Calu3 (cell line): Measurements from ENCODE around the gene CAPN11. TPM values are rescaled to one million over a fixed set of nuclear protein-coding genes. Genes with fewer than 3 reads are reported as not detected.

ENCODE experiments used
- BruUV-seq: library from RNA; stranded (reverse); fragments of 400-500 nt; replicated peaks from 2 replicates; lab custom pipeline; 2021; lab: Mats Ljungman, UMichigan
- CTCF ChIA-PET: fragments of 300-600 bp; sonication (Branson Sonifier 250); formaldehyde crosslinking; loops from one replicate; lab custom pipeline; 2022; ENCODE audit warnings: antibody characterized with exemption; lab: Charles Lee
- DNase-seq: peaks from one replicate; pipeline ENCODE4 v3.0.0; 2022
- H3K27ac Mint-ChIP-seq: one replicate; pipeline ENCODE4 v1.8.0; 2022; ENCODE audit warnings: mixed read lengths; ENCODE audit not compliant: unreplicated experiment
- H3K27me3 Mint-ChIP-seq: one replicate; pipeline ENCODE4 v1.8.0; 2022; ENCODE audit warnings: mixed read lengths; ENCODE audit not compliant: unreplicated experiment
- H3K36me3 Mint-ChIP-seq: one replicate; pipeline ENCODE4 v1.8.0; 2022; ENCODE audit warnings: mild to moderate bottlenecking, moderate library complexity, mixed read lengths; ENCODE audit not compliant: insufficient read depth, unreplicated experiment
- H3K4me1 Mint-ChIP-seq: one replicate; pipeline ENCODE4 v1.8.0; 2022; ENCODE audit warnings: mild to moderate bottlenecking, low read depth, mixed read lengths; ENCODE audit not compliant: unreplicated experiment
- H3K4me3 Mint-ChIP-seq: one replicate; pipeline ENCODE4 v1.8.0; 2022; ENCODE audit warnings: mild to moderate bottlenecking, low read depth, moderate library complexity, mixed read lengths; ENCODE audit not compliant: unreplicated experiment
- H3K9me3 Mint-ChIP-seq: one replicate; pipeline ENCODE4 v1.8.0; 2022; ENCODE audit warnings: low read depth, mixed read lengths; ENCODE audit not compliant: unreplicated experiment
- intact Hi-C: fragments of 100-400 bp; cut with micrococcal nuclease; formaldehyde crosslinking; loops from one replicate; pipeline ENCODE4 v1.10.0; 2022; ENCODE audit not compliant: unreplicated experiment
- total RNA-seq: library from RNA; stranded (reverse); gene quantifications from 2 replicates; pipeline ENCODE4 v1.2.3, GENCODE V29; 2022
- TF ChIP-seq, protein P1 (sequence below): fragments of 200-600 bp; IDR thresholded peaks from one replicate; pipeline ENCODE4 v1.8.0; 2022; ENCODE audit warnings: antibody characterized with exemption; ENCODE audit not compliant: unreplicated experiment

CAPN11 gene
- total RNA-seq, 1 experiment from 2014 or later, result not detected

GRCh38 chr6:44221291-44221960 is 62.8 kb downstream of the CAPN11 start:
- Mint-ChIP-seq H3K4me3 (peak overlapping the region; percentile 5), H3K9me3 (no peaks in the 10 kb centered on the region), H3K27ac (peak overlapping the region; percentile 11), H3K36me3 (peaks cover 38% of the 10 kb centered on the region), H3K27me3 (no peaks in the 10 kb centered on the region), H3K4me1 (peaks cover 71% of the 10 kb centered on the region)
- BruUV-seq, result no TSS peak
- intact Hi-C loops, result loop anchor here (1.0 kb wide), 1 partner anchor 16 kb away; no protein-coding TSS in a partner anchor
- TF ChIP-seq, protein P1, sequence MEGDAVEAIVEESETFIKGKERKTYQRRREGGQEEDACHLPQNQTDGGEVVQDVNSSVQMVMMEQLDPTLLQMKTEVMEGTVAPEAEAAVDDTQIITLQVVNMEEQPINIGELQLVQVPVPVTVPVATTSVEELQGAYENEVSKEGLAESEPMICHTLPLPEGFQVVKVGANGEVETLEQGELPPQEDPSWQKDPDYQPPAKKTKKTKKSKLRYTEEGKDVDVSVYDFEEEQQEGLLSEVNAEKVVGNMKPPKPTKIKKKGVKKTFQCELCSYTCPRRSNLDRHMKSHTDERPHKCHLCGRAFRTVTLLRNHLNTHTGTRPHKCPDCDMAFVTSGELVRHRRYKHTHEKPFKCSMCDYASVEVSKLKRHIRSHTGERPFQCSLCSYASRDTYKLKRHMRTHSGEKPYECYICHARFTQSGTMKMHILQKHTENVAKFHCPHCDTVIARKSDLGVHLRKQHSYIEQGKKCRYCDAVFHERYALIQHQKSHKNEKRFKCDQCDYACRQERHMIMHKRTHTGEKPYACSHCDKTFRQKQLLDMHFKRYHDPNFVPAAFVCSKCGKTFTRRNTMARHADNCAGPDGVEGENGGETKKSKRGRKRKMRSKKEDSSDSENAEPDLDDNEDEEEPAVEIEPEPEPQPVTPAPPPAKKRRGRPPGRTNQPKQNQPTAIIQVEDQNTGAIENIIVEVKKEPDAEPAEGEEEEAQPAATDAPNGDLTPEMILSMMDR, result peak; percentile 93
- CTCF ChIA-PET, result interaction anchor here (0.5 to 1.3 kb wide), 12 partner anchors 18 to 688 kb away, joined by 3 to 7 read pairs (median 4); partner anchors contain the start of gene HSP90AB1
- peak; percentile 98 for DNase-seq

DNA sequence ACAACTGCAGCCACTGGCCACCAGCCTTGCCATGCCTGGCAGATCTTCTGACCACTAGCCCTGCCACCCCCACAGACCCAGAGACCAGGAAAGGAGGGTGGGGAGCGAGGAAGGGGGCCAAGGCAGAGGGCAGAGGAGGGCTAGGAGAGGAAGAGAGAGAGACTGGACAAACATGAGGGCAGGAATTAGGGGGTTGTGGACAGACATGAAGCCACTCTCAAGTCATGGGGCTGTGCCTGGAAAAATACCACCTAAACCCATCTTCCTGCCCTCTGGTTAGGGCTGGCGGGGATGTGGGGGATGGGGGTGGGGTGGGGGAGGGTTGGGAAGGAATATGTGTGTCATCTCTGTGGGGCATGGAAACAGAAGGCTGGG is 63.3 kb downstream of the CAPN11 start:
- H3K9me3 Mint-ChIP-seq, result no peaks in the 10 kb centered on the region
- no TSS peak for BruUV-seq
- CTCF ChIA-PET, result interaction anchor here (0.5 to 1.3 kb wide), 12 partner anchors 18 to 689 kb away, joined by 3 to 7 read pairs (median 4); partner anchors contain the start of gene HSP90AB1
- H3K36me3 Mint-ChIP-seq, result peaks cover 38% of the 10 kb centered on the region
- peak overlapping the region; percentile 5 for H3K4me3 Mint-ChIP-seq
- no peak for DNase-seq
- peaks cover 71% of the 10 kb centered on the region for H3K4me1 Mint-ChIP-seq
- peak overlapping the region; percentile 11 for H3K27ac Mint-ChIP-seq
- no peaks in the 10 kb centered on the region for H3K27me3 Mint-ChIP-seq
- intact Hi-C loops, result loop anchor here (1.0 kb wide), 1 partner anchor 15 kb away; no protein-coding TSS in a partner anchor
- TF ChIP-seq, protein P1, result no peak

- DNase-seq, result no peak
- Mint-ChIP-seq H3K36me3 (peaks cover 38% of the 10 kb centered on the region), H3K27me3 (no peaks in the 10 kb centered on the region), H3K27ac (no peak overlapping the region), H3K4me3 (peak overlapping the region; percentile 63), H3K9me3 (no peaks in the 10 kb centered on the region), H3K4me1 (peaks cover 65% of the 10 kb centered on the region)
- no TSS peak for BruUV-seq
- intact Hi-C loops, result no loop called here
- TF ChIP-seq, protein P1, result no peak
- CTCF ChIA-PET, result interaction anchor here (1.3 to 2.7 kb wide), 5 partner anchors 15 to 126 kb away, joined by 4 to 12 read pairs (median 6); partner anchors contain the start of gene HSP90AB1
Measured at GRCh38 chr6:44222486-44223318, 64.1 kb downstream of the CAPN11 start.

- H3K27me3 Mint-ChIP-seq, result no peaks in the 10 kb centered on the region
- CTCF ChIA-PET, result interaction anchor here (0.5 to 2.7 kb wide), 8 partner anchors 12 to 1478 kb away, joined by 3 to 12 read pairs (median 6); partner anchors contain the start of genes HSP90AB1 and TBCC
- DNase-seq, result peak; percentile 91
- no peak within 1 kb of the TSS for H3K27ac Mint-ChIP-seq
- no TSS peak for BruUV-seq
- no peaks in the 10 kb centered on the region for H3K9me3 Mint-ChIP-seq
- TF ChIP-seq, protein P1, result peak; percentile 68
- H3K36me3 Mint-ChIP-seq, result peaks cover 35% of the 10 kb centered on the region
- H3K4me1 Mint-ChIP-seq, result peaks cover 58% of the 10 kb centered on the region
- H3K4me3 Mint-ChIP-seq, result peak within 1 kb of the TSS; percentile 63
- intact Hi-C loops, result no loop called here
Measured at GRCh38 chr6:44223319-44224028, 64.9 kb downstream of the CAPN11 start, which contains the start of gene SLC29A1. Gene SLC29A1 (plus strand): TSS chr6:44223595. CDS start chr6:44227314, 3,719 bp downstream.
